GM19099 (cell line): ENCODE results near the gene GAPVD1.

Experiments
- POLR2A ChIP-seq: IDR thresholded peaks from 3 replicates; pipeline ENCODE4 v1.6.1; 2011; ENCODE audit warnings: low read depth; ENCODE audit not compliant: insufficient read length; ENCODE audit errors: extremely low read depth

Gene GAPVD1

DNA sequence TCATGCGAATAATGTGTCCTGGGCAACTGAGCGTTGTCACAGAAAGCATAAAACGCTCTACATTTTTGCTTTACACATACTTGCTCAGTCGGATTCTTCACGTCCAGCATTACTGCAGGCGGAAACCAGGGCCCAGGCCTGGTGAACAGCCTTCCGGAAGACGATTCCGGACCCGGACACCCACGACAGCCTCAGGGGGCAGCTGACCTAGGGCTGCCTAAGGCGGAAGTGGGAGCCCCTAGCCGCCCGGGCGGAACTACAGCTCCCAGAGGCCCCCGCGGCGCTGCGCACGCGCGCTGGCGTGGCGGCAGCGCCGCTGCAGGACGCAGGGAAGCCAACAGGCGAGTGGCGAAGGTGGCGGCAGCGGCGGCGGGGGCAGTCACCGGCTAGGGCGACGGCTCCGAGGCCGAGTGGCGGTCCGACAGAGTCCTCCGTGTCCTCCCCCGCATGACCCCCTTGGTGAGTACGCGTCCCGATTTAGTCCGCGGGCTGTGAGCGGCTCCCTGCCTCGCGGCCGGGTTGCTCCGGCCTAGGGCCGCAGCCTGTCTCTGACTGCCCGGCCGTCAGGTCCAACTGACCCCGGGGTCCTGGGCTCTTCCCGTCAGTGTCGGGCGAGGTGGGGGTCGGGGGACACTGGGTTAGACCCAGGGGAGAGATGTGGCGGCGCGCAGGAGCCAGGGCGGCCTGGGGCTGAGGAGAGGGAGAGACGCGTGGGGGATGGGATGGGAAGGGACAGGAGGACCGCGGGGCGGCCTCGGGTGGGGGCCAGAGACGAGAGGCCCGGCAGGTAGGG is at the start of gene GAPVD1:
TSS of gene GAPVD1 (plus strand) at position 326 of the 793 bp plus-strand sequence. CDS start 37,096 bp downstream, outside the sequence.
- TF ChIP-seq POLR2A: peak; percentile 85

- TF ChIP-seq POLR2A: no peak
These were observed 47.4 kb upstream of the GAPVD1 start for GRCh38 chr9:125214186-125214585.

DNA sequence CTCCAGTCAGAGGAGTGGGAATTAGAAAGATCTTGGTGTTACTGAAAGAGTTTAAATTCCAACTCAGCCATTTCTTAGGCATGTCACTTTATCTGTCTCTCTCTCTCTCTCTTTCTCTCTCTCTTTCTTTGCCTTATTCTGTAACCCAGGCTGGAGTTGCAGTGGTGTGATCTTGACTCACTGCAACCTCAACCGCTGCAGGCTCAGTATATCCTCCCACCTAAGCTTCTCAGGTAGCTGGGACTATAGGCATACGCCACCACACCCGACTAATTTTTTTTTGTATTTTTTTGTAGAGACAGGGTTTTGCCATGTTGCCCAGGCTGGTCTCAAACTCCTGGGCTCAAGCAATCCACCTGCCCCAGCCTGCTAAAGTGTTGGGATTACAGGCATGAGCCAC is 43.0 kb upstream of the GAPVD1 start:
- TF ChIP-seq POLR2A: no peak

GRCh38 chr9:125227761-125228160 is 33.9 kb upstream of the GAPVD1 start:
- no peak for TF ChIP-seq POLR2A

- no peak for TF ChIP-seq POLR2A
These were observed 27.9 kb upstream of the GAPVD1 start for GRCh38 chr9:125233678-125234077.

GRCh38 chr9:125235804-125236519 is 25.7 kb upstream of the GAPVD1 start:
- TF ChIP-seq POLR2A: no peak

DNA sequence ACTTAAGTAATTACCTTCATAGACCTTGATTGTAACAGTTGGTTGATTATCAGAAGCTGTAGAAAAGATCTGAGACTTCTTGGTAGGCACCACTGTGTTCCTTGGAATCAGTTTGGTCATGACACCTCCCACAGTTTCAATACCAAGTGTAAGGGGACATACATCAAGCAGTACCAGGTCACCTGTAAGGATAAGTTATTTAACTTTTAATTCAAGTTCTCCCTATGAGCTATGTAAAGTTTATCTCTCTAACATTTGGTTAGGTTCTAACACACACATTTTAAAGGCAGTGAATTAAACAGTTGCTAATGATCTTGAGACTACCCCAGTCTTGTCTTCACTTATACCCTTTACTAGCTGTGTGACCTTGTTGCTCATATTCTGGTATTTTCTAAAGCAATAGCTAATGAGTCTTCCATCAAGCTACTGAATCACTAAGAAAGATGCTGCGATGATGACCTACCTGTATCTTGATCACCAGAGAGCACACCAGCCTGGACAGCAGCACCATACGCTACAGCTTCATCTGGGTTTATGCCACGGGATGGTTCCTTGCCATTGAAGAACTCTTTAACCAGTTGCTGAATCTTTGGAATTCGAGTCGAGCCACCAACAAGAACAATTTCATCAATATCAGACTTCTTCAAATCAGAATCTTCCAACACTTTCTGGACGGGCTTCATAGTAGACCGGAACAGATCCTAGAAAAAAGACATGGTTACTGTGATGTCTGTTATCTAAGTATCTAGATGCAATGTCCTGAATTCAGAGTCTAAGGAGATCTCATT is 23.3 kb upstream of the GAPVD1 start:
- TF ChIP-seq POLR2A: no peak

DNA sequence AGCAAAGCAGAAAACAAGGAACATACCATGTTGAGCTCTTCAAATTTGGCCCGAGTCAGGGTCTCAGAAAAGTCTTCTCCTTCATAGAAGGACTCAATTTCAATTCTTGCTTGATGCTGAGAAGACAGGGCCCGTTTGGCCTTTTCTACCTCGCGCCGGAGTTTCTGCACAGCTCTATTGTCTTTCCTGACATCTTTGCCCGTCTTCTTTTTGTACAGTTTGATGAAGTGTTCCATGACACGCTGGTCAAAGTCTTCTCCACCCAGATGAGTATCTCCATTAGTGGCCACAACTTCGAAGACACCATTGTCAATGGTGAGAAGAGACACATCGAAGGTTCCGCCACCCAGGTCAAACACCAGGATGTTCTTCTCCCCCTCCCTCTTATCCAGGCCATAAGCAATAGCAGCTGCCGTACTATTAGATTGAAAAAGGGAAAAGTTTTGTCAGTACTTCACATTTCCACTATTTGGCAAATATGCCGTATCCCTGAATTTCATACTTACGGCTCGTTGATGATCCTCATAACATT is 22.6 kb upstream of the GAPVD1 start:
- no peak for TF ChIP-seq POLR2A

DNA sequence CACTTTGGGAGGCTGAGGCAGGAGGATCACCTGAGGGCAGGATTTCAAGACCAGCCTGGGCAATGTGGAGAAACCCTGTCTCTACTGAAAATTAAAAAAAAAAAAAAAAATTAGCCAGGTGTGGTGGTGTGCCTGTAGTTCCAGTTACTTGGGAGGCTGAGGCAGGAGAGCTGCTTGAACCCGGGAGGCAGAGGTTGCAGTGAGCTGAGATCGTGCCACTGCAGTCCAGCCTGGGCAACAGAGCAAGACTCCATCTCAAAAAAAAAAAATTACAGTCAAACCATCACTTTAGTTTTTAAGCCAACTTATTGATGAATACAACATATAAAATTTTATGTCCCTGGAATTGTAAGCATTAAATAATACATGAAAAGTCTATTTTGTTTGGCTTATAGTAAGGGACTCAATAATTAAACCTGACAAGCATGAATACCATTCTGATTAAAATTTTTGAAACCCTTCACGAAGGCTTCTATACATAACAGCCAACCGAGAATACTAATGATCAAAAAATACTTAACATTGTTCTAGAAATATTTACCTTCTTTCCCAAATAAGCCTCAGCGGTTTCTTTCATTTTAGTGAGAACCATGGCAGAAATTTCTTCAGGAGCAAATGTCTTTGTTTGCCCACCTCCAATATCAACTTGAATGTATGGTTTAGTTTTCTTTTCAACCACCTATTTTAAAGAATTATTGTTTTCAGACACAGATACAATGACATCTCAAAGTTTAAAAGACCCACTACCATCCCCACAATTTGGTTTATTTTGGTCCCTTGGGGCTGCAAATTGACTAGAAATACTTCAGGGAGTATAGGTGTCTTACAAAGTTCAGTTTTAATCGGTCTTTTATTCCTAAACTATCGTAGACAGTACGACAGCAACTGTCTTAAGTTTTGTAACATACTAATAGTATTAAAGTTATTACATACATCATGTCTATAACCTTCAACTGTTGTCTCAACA is 21.7 kb upstream of the GAPVD1 start:
- no peak for TF ChIP-seq POLR2A

GRCh38 chr9:125240649-125240999 is 21.0 kb upstream of the GAPVD1 start:
- TF ChIP-seq POLR2A: no peak

GRCh38 chr9:125241000-125241862 is 20.4 kb upstream of the GAPVD1 start, which contains the start of gene HSPA5:
TSS of gene HSPA5 (minus strand) at chr9:125241343. CDS start at chr9:125241126, 217 bp downstream.
- peak; percentile 99 for TF ChIP-seq POLR2A

GRCh38 chr9:125241863-125242739 is 19.5 kb upstream of the GAPVD1 start:
- TF ChIP-seq POLR2A: peak; percentile 45
